A673 (cell line): ENCODE data around the gene ACER1. TPM values are rescaled to one million over a fixed set of nuclear protein-coding genes. Genes with fewer than 3 reads are reported as not detected.
A peak's percentile ranks its signal among the peaks of the same experiment; 100 is the strongest.

Experiments used
- BruUV-seq: library from RNA; stranded (reverse); fragments of 400-500 nt; replicated peaks from 2 replicates; lab custom pipeline; 2021; lab: Mats Ljungman, UMichigan
- CTCF ChIA-PET: fragments of 300-600 bp; sonication (Branson Sonifier 250); formaldehyde crosslinking; loops from one replicate; lab custom pipeline; 2022; ENCODE audit warnings: antibody characterized with exemption; lab: Charles Lee
- POLR2A ChIA-PET: fragments of 300-600 bp; sonication (Branson Sonifier 250); formaldehyde crosslinking; loops from one replicate; lab custom pipeline; 2022; ENCODE audit warnings: antibody characterized with exemption; ENCODE audit not compliant: low non-redundant PET; lab: Charles Lee
- DNase-seq: peaks from one replicate; pipeline ENCODE4 v3.0.0-alpha.2; 2015; ENCODE audit warnings: low spot score
- H3K27ac ChIP-seq: fragments of 200-600 bp; sonication (generic); 2 replicates; pipeline ENCODE4 v1.5.1; 2016; ENCODE audit warnings: mixed run types, low read depth, mild to moderate bottlenecking, mixed read lengths, antibody characterized with exemption, low read length; ENCODE audit not compliant: poor library complexity, severe bottlenecking
- H3K27me3 ChIP-seq: fragments of 200-600 bp; sonication (generic); replicated peaks from 2 replicates; pipeline ENCODE4 v1.6.1; 2017; ENCODE audit warnings: mixed run types, low read depth, mild to moderate bottlenecking, mixed read lengths, antibody characterized with exemption, low read length; ENCODE audit not compliant: insufficient read depth, poor library complexity
- H3K36me3 ChIP-seq: fragments of 200-600 bp; sonication (generic); 2 replicates; pipeline ENCODE4 v1.6.1; 2016; ENCODE audit warnings: mixed run types, mild to moderate bottlenecking, mixed read lengths, antibody characterized with exemption, low read length; ENCODE audit not compliant: insufficient read depth, poor library complexity, severe bottlenecking
- H3K4me1 ChIP-seq: fragments of 200-600 bp; sonication (generic); 2 replicates; pipeline ENCODE4 v1.6.1; 2017; ENCODE audit warnings: mixed run types, mild to moderate bottlenecking, mixed read lengths, antibody characterized with exemption, low read length; ENCODE audit not compliant: insufficient read depth, poor library complexity, severe bottlenecking
- H3K4me3 ChIP-seq: fragments of 200-600 bp; sonication (generic); 2 replicates; pipeline ENCODE4 v1.5.1; 2016; ENCODE audit warnings: low read depth, mixed run types, mild to moderate bottlenecking, mixed read lengths, low read length; ENCODE audit not compliant: poor library complexity, severe bottlenecking
- H3K9me3 ChIP-seq: fragments of 200-600 bp; sonication (generic); 2 replicates; pipeline ENCODE4 v1.6.1; 2016; ENCODE audit warnings: mixed run types, low read depth, mild to moderate bottlenecking, mixed read lengths, antibody characterized with exemption, low read length; ENCODE audit not compliant: poor library complexity, severe bottlenecking
- CTCF ChIP-seq: fragments of 300-800, 200-600 bp; sonication (generic); conservative IDR thresholded peaks from 2 replicates; pipeline ENCODE4 v1.5.1; 2017; ENCODE audit warnings: low read depth, mild to moderate bottlenecking, antibody characterized with exemption, low read length, moderate library complexity, mixed read lengths
- EZH2 ChIP-seq: fragments of 200-600 bp; sonication (generic); IDR thresholded peaks from 2 replicates; pipeline ENCODE4 v1.6.1; 2017; ENCODE audit warnings: borderline replicate concordance, low read depth, mild to moderate bottlenecking, mixed read lengths, antibody characterized with exemption, low read length; ENCODE audit not compliant: poor library complexity, severe bottlenecking
- intact Hi-C: fragments of 100-400 bp; cut with micrococcal nuclease; formaldehyde crosslinking; loops from one replicate; pipeline ENCODE4 v1.10.0; 2022; ENCODE audit not compliant: unreplicated experiment
- total RNA-seq: library from RNA; stranded (reverse); gene quantifications from 2 replicates; pipeline ENCODE4 v1.2.3, GENCODE V29; 2021

ACER1 gene
- total RNA-seq, 1 experiment from 2014 or later = not detected

DNA sequence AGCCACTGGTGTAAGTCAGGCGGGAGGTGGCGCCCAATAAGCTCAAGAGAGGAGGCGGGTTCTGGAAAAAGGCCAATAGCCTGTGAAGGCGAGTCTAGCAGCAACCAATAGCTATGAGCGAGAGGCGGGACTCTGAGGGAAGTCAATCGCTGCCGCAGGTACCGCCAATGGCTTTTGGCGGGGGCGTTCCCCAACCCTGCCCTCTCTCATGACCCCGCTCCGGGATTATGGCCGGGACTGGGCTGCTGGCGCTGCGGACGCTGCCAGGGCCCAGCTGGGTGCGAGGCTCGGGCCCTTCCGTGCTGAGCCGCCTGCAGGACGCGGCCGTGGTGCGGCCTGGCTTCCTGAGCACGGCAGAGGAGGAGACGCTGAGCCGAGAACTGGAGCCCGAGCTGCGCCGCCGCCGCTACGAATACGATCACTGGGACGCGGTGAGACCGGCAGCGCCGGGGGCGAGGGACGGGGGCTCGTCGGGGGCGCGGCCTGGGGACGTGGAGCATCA is 39.2 kb upstream of the ACER1 start, which contains the start of gene ALKBH7:
Gene ALKBH7, plus strand, starts transcription at position 201 of the 502 bp plus-strand sequence. Its CDS starts 27 bp downstream, at position 228.
- H3K27ac ChIP-seq = peak within 1 kb of the TSS; percentile 99
- peak within 1 kb of the TSS; percentile 91 for H3K4me3 ChIP-seq
- H3K9me3 ChIP-seq = no peaks in the 10 kb centered on the region
- no peak for TF ChIP-seq EZH2
- TF ChIP-seq CTCF = no peak
- ChIA-PET POLR2A (interaction anchor here (0.8 kb wide), 1 partner anchor 12 kb away, joined by 11 read pairs; the partner anchor contains the start of gene CLPP), CTCF (interaction anchor here (0.5 kb wide), 1 partner anchor 1064 kb away, joined by 4 read pairs; no protein-coding TSS in a partner anchor)
- no peaks in the 10 kb centered on the region for H3K27me3 ChIP-seq
- peak; percentile 100 for DNase-seq
- no TSS peak for BruUV-seq
- peaks cover 14% of the 10 kb centered on the region for H3K36me3 ChIP-seq
- H3K4me1 ChIP-seq = peaks cover 12% of the 10 kb centered on the region
- intact Hi-C loops = loop anchor here (5.0 kb wide), 1 partner anchor 50 kb away; the partner anchor contains the start of gene KHSRP

DNA sequence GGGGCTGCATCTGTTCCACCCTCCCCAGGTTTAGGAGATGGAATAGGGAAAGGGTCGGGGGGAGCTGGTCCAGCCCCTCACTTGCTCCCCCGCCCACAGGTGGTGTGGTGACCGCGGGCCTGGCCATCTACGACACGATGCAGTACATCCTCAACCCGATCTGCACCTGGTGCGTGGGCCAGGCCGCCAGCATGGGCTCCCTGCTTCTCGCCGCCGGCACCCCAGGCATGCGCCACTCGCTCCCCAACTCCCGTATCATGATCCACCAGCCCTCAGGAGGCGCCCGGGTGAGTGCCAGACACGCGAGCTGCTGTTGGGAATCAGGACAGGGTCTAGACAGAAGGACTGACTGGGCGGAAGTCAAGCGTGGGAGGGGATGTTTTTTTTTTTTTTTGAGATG is 30.9 kb upstream of the ACER1 start:
- BruUV-seq = no TSS peak
- intact Hi-C loops = no loop called here
- H3K36me3 ChIP-seq = peaks cover 47% of the 10 kb centered on the region
- no peak overlapping the region for H3K27ac ChIP-seq
- H3K4me1 ChIP-seq = no peaks in the 10 kb centered on the region
- H3K9me3 ChIP-seq = no peaks in the 10 kb centered on the region
- CTCF ChIA-PET = no interaction called here
- no peak for DNase-seq
- TF ChIP-seq CTCF = no peak
- TF ChIP-seq EZH2 = no peak
- POLR2A ChIA-PET = no interaction called here
- no peaks in the 10 kb centered on the region for H3K27me3 ChIP-seq
- H3K4me3 ChIP-seq = no peak overlapping the region

DNA sequence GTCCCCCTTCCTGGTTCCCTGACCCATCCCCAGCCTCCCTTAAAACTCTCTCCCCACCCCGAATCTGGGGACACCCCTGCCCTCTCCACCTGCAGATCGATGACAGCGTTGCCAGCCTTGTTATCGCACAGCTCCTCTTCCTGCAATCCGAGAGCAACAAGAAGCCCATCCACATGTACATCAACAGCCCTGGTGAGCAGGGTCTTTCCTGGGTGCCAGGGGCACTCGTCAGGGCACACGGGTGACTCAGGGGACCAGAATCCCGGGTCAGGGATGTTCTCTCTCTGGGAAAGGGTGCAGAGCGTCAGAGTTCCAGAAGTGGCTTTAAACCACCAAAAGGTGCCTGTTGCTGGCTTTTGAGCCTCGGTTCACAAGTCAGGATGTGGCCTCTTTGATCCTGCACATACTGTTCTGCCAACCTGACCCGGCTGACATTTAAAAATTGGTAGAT is 29.0 kb upstream of the ACER1 start:
- peak overlapping the region; percentile 92 for H3K27ac ChIP-seq
- ChIA-PET CTCF (interaction anchor here (0.6 kb wide), 1 partner anchor 9 kb away, joined by 3 read pairs; no protein-coding TSS in a partner anchor), POLR2A (interaction anchor here (0.5 kb wide), 1 partner anchor 310 kb away, joined by 3 read pairs; no protein-coding TSS in a partner anchor)
- H3K4me3 ChIP-seq = peak overlapping the region; percentile 89
- intact Hi-C loops = no loop called here
- BruUV-seq = TSS peak; percentile 68
- DNase-seq = no peak
- H3K9me3 ChIP-seq = no peaks in the 10 kb centered on the region
- no peaks in the 10 kb centered on the region for H3K4me1 ChIP-seq
- no peaks in the 10 kb centered on the region for H3K27me3 ChIP-seq
- TF ChIP-seq CTCF (no peak), EZH2 (no peak)
- peaks cover 30% of the 10 kb centered on the region for H3K36me3 ChIP-seq
